ENCODE measurements around the gene SERTAD4.
A peak's percentile ranks its signal among the peaks of the same experiment; 100 is the strongest.

Gene SERTAD4

GRCh38 chr1:210231846-210232510 is 618 bp upstream of the SERTAD4 start:
- DNase-seq (ENCODE audit: low spot score) (no peak), FAIRE-seq (no peak)

GRCh38 chr1:210233216-210233494 is 559 bp downstream of the SERTAD4 start:
- no peak for DNase-seq (ENCODE audit: low spot score)
- no peak for FAIRE-seq

GRCh38 chr1:210233495-210234328 is 1.1 kb downstream of the SERTAD4 start:
- FAIRE-seq (peak; percentile 33), DNase-seq (ENCODE audit: low spot score) (peak; percentile 65)

- DNase-seq (ENCODE audit: low spot score) (no peak), FAIRE-seq (no peak)
These were observed 1.7 kb downstream of the SERTAD4 start for GRCh38 chr1:210234329-210234757.

GRCh38 chr1:210235363-210236053 is 2.9 kb downstream of the SERTAD4 start:
- FAIRE-seq (no peak), DNase-seq (ENCODE audit: low spot score) (no peak)

GRCh38 chr1:210236386-210236839 is 3.8 kb downstream of the SERTAD4 start:
- DNase-seq (ENCODE audit: low spot score) (no peak), FAIRE-seq (no peak)

GRCh38 chr1:210236840-210237409 is 4.3 kb downstream of the SERTAD4 start:
- FAIRE-seq, result no peak
- no peak for DNase-seq (ENCODE audit: low spot score)

- no peak for DNase-seq (ENCODE audit: low spot score)
- FAIRE-seq, result no peak
These were observed 4.9 kb downstream of the SERTAD4 start for GRCh38 chr1:210237479-210237878.

- no peak for FAIRE-seq
These were observed 5.4 kb downstream of the SERTAD4 start for GRCh38 chr1:210237981-210238380.

GRCh38 chr1:210239349-210240111 is 6.9 kb downstream of the SERTAD4 start:
- DNase-seq (ENCODE audit: low spot score) (peak; percentile 60), FAIRE-seq (peak; percentile 80)

More at GRCh38 chr1:210237981-210238380, 5.4 kb downstream of the SERTAD4 start:
- DNase-seq (ENCODE audit: low spot score), result no peak

GRCh38 chr1:210241121-210241520 is 8.5 kb downstream of the SERTAD4 start:
- FAIRE-seq (no peak), DNase-seq (ENCODE audit: low spot score) (no peak)

GRCh38 chr1:210244746-210245367 is 12.3 kb downstream of the SERTAD4 start:
- FAIRE-seq (no peak), DNase-seq (ENCODE audit: low spot score) (no peak)

GRCh38 chr1:210246447-210246846 is 13.9 kb downstream of the SERTAD4 start:
- DNase-seq (ENCODE audit: low spot score) (no peak), FAIRE-seq (no peak)

- FAIRE-seq (no peak), DNase-seq (ENCODE audit: low spot score) (no peak)
These were observed 15.7 kb downstream of the SERTAD4 start for GRCh38 chr1:210248341-210248740.

GRCh38 chr1:210250665-210250997 is 18.0 kb downstream of the SERTAD4 start:
- DNase-seq (ENCODE audit: low spot score) (peak; percentile 33), FAIRE-seq (no peak)

- DNase-seq (ENCODE audit: low spot score) (peak; percentile 74), FAIRE-seq (no peak)
These were observed 18.5 kb downstream of the SERTAD4 start for GRCh38 chr1:210250998-210251679.

GRCh38 chr1:210251680-210252490 is 19.3 kb downstream of the SERTAD4 start:
- DNase-seq (ENCODE audit: low spot score), result no peak

GRCh38 chr1:210252621-210253051 is 20.0 kb downstream of the SERTAD4 start:
- DNase-seq (ENCODE audit: low spot score) (no peak), FAIRE-seq (no peak)

More at GRCh38 chr1:210251680-210252490, 19.3 kb downstream of the SERTAD4 start:
- no peak for FAIRE-seq

GRCh38 chr1:210254298-210254697 is 21.7 kb downstream of the SERTAD4 start:
- FAIRE-seq (no peak), DNase-seq (ENCODE audit: low spot score) (no peak)

Data from RCC 7860 (cell line).